Neural progenitor cell (in vitro differentiated cells): Measurements from ENCODE around the gene COG4. TPM values are rescaled to one million over a fixed set of nuclear protein-coding genes. Genes with fewer than 3 reads are reported as not detected.

ENCODE experiments used
- DNase-seq: peaks from one replicate; pipeline ENCODE4 v3.0.0-alpha.2; 2016; ENCODE audit warnings: low spot score
- H2AFZ ChIP-seq: fragments of 200-600 bp; sonication (generic); replicated peaks from 2 replicates; pipeline ENCODE4 v1.6.1; 2016; ENCODE audit warnings: antibody characterized with exemption
- H3F3A ChIP-seq: fragments of 200-600 bp; sonication (generic); 2 replicates; pipeline ENCODE4 v1.6.1; 2016; ENCODE audit warnings: antibody characterized with exemption, low read depth
- H3K27ac ChIP-seq: fragments of 200-600 bp; sonication (generic); 2 replicates; pipeline ENCODE4 v1.5.1; 2016; ENCODE audit warnings: mild to moderate bottlenecking
- H3K27me3 ChIP-seq: fragments of 200-600 bp; sonication (generic); 2 replicates; pipeline ENCODE4 v1.6.1; 2016; ENCODE audit warnings: mild to moderate bottlenecking, moderate library complexity
- H3K36me3 ChIP-seq: fragments of 200-600 bp; sonication (generic); 2 replicates; pipeline ENCODE4 v1.5.1; 2016
- H3K4me1 ChIP-seq: fragments of 200-600 bp; sonication (generic); 2 replicates; pipeline ENCODE4 v1.6.1; 2016; ENCODE audit warnings: mixed run types
- H3K4me2 ChIP-seq: fragments of 200-600 bp; sonication (generic); 2 replicates; pipeline ENCODE4 v1.6.1; 2016
- H3K4me3 ChIP-seq: fragments of 200-600 bp; sonication (generic); 2 replicates; pipeline ENCODE4 v1.5.1; 2016
- H3K79me2 ChIP-seq: fragments of 200-600 bp; sonication (generic); 2 replicates; pipeline ENCODE4 v1.6.1; 2016; ENCODE audit warnings: low read depth
- H3K9ac ChIP-seq: fragments of 200-600 bp; sonication (generic); 2 replicates; pipeline ENCODE4 v1.6.1; 2016
- H3K9me3 ChIP-seq: fragments of 200-600 bp; sonication (generic); 2 replicates; pipeline ENCODE4 v1.5.1; 2016; ENCODE audit warnings: low read depth
- H4K20me1 ChIP-seq: fragments of 200-600 bp; sonication (generic); 2 replicates; pipeline ENCODE4 v1.6.1; 2016; ENCODE audit warnings: low read depth
- H3K27ac Mint-ChIP-seq: 3 replicates; pipeline ENCODE4 v1.8.0; 2021; ENCODE audit warnings: mixed read lengths
- H3K27me3 Mint-ChIP-seq: 2 replicates; pipeline ENCODE4 v1.8.0; 2022; ENCODE audit warnings: low read depth, mild to moderate bottlenecking, inconsistent platforms, moderate library complexity, mixed read lengths; ENCODE audit not compliant: insufficient read depth
- H3K36me3 Mint-ChIP-seq: 3 replicates; pipeline ENCODE4 v1.8.0; 2021; ENCODE audit warnings: mixed read lengths
- H3K4me1 Mint-ChIP-seq: 3 replicates; pipeline ENCODE4 v1.8.0; 2021; ENCODE audit warnings: mixed read lengths
- H3K4me3 Mint-ChIP-seq: 3 replicates; pipeline ENCODE4 v1.8.0; 2021; ENCODE audit warnings: mild to moderate bottlenecking, moderate library complexity, mixed read lengths
- H3K9me3 Mint-ChIP-seq: 3 replicates; pipeline ENCODE4 v1.8.0; 2020; ENCODE audit warnings: mixed read lengths
- CTCF ChIP-seq: fragments of 200-600 bp; sonication (generic); IDR thresholded peaks from 2 replicates; pipeline ENCODE4 v1.5.1; 2017; ENCODE audit warnings: antibody characterized with exemption, mild to moderate bottlenecking
- EZH2 ChIP-seq: fragments of 200-600 bp; sonication (generic); IDR thresholded peaks from 2 replicates; pipeline ENCODE4 v1.6.1; 2017; ENCODE audit warnings: antibody characterized with exemption, mild to moderate bottlenecking, moderate library complexity
- EZH2phosphoT487 ChIP-seq: fragments of 200-600 bp; sonication (generic); IDR thresholded peaks from 2 replicates; pipeline ENCODE4 v1.6.1; 2017; ENCODE audit warnings: antibody characterized with exemption
- total RNA-seq: library from RNA; depleted of rRNA; stranded (reverse); fragments of >200 nt; gene quantifications from 2 replicates; pipeline ENCODE4 v1.2.3, GENCODE V29; 2015; ENCODE audit warnings: low replicate concordance

Gene COG4
- total RNA-seq, 1 donor from 2014 or later, result 62.4 TPM

- peaks cover 32% of the 10 kb centered on the region for H4K20me1 ChIP-seq
- no peak overlapping the region for H3K9ac ChIP-seq
- H3K36me3 Mint-ChIP-seq, result peaks cover 7% of the 10 kb centered on the region
- no peaks in the 10 kb centered on the region for H3K36me3 ChIP-seq
- H3F3A ChIP-seq, result peaks cover 30% of the 10 kb centered on the region
- DNase-seq, result no peak
- H3K9me3 ChIP-seq, result no peaks in the 10 kb centered on the region
- no peak overlapping the region for H3K4me2 ChIP-seq
- no peak overlapping the region for H3K27ac ChIP-seq
- no peak overlapping the region for H3K4me3 ChIP-seq
- peaks cover 3% of the 10 kb centered on the region for H3K27me3 Mint-ChIP-seq
- H3K9me3 Mint-ChIP-seq, result no peaks in the 10 kb centered on the region
- peak overlapping the region; percentile 33 for H3K27ac Mint-ChIP-seq
- no peak overlapping the region for H3K4me3 Mint-ChIP-seq
- peaks cover 89% of the 10 kb centered on the region for H3K79me2 ChIP-seq
- TF ChIP-seq CTCF, result no peak
- TF ChIP-seq EZH2phosphoT487, result no peak
- TF ChIP-seq EZH2, result no peak
- peaks cover 35% of the 10 kb centered on the region for H3K4me1 ChIP-seq
- no peaks in the 10 kb centered on the region for H3K27me3 ChIP-seq
- H2AFZ ChIP-seq, result no peak overlapping the region
- H3K4me1 Mint-ChIP-seq, result peaks cover 66% of the 10 kb centered on the region
These were observed 88.7 kb downstream of the COG4 start for GRCh38 chr16:70434484-70435260.

- no peak overlapping the region for H3K4me3 ChIP-seq
- DNase-seq, result no peak
- H3K79me2 ChIP-seq, result peaks cover 90% of the 10 kb centered on the region
- Mint-ChIP-seq H3K9me3 (no peaks in the 10 kb centered on the region), H3K27ac (peak overlapping the region; percentile 57), H3K27me3 (peaks cover 5% of the 10 kb centered on the region), H3K36me3 (peaks cover 7% of the 10 kb centered on the region), H3K4me3 (peak overlapping the region; percentile 67), H3K4me1 (peaks cover 73% of the 10 kb centered on the region)
- TF ChIP-seq CTCF, result no peak
- no peak for TF ChIP-seq EZH2phosphoT487
- no peak overlapping the region for H2AFZ ChIP-seq
- no peaks in the 10 kb centered on the region for H3K27me3 ChIP-seq
- H4K20me1 ChIP-seq, result peaks cover 32% of the 10 kb centered on the region
- H3K4me2 ChIP-seq, result no peak overlapping the region
- H3F3A ChIP-seq, result peaks cover 41% of the 10 kb centered on the region
- H3K4me1 ChIP-seq, result peaks cover 41% of the 10 kb centered on the region
- H3K27ac ChIP-seq, result no peak overlapping the region
- H3K36me3 ChIP-seq, result no peaks in the 10 kb centered on the region
- no peaks in the 10 kb centered on the region for H3K9me3 ChIP-seq
- no peak overlapping the region for H3K9ac ChIP-seq
These were observed 89.8 kb downstream of the COG4 start for GRCh38 chr16:70433458-70434103.

- H3K9me3 Mint-ChIP-seq, result no peaks in the 10 kb centered on the region
- H3K36me3 ChIP-seq, result no peaks in the 10 kb centered on the region
- no peak overlapping the region for H3K9ac ChIP-seq
- H3F3A ChIP-seq, result peaks cover 43% of the 10 kb centered on the region
- H4K20me1 ChIP-seq, result peaks cover 27% of the 10 kb centered on the region
- H3K27ac ChIP-seq, result no peak overlapping the region
- peak overlapping the region; percentile 83 for H3K27ac Mint-ChIP-seq
- peaks cover 43% of the 10 kb centered on the region for H3K4me1 ChIP-seq
- no peaks in the 10 kb centered on the region for H3K9me3 ChIP-seq
- no peak overlapping the region for H3K4me3 ChIP-seq
- H3K27me3 ChIP-seq, result no peaks in the 10 kb centered on the region
- H3K79me2 ChIP-seq, result peaks cover 86% of the 10 kb centered on the region
- H3K36me3 Mint-ChIP-seq, result peaks cover 7% of the 10 kb centered on the region
- H3K4me2 ChIP-seq, result no peak overlapping the region
- no peak overlapping the region for H2AFZ ChIP-seq
- H3K4me1 Mint-ChIP-seq, result peaks cover 76% of the 10 kb centered on the region
- TF ChIP-seq EZH2, result no peak
- no peak for TF ChIP-seq CTCF
- TF ChIP-seq EZH2phosphoT487, result no peak
- H3K27me3 Mint-ChIP-seq, result peaks cover 3% of the 10 kb centered on the region
- peak overlapping the region; percentile 53 for H3K4me3 Mint-ChIP-seq
- no peak for DNase-seq
These were observed 90.5 kb downstream of the COG4 start for GRCh38 chr16:70432723-70433457.
